Measurements from ENCODE around the gene FLVCR2. TPM values are rescaled to one million over a fixed set of nuclear protein-coding genes. Genes with fewer than 3 reads are reported as not detected.

The FLVCR2 gene
- total RNA-seq, 2 donors from 2014 or later = under 0.01 to 1.3 TPM

DNA sequence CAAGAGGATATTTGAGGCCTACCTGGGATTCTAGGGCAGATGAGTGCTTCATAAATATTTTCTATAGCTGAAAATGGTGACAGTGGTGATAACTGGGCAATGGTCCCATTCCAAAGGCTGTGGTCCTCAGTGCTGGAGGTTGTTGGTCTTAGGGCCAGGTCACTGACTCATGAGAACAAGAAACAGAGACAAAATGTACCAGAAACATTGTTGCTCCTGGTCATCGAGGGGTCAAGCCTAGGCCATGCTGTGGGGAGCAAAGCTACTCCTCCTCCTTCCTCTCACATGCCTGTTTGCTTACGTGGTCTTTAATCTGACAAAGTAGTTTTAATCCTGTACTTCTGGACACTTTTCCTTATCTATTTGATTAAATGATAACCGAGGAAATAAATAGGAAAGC is 48.4 kb downstream of the FLVCR2 start:
- H3K9me3 ChIP-seq = no peaks in the 10 kb centered on the region
- intact Hi-C loops (cut with DNase I) = no loop called here
- no peak overlapping the region for H3K27ac ChIP-seq
- no peaks in the 10 kb centered on the region for H3K36me3 ChIP-seq (replicated peaks in 1 of 2; ENCODE audit: insufficient read depth in 1 of 2, low read depth in 2 of 2)
- 55 to 62% methylated on average over 3 of the region's 3 CpGs for WGBS, 2 donors
- H3K27me3 ChIP-seq = no peaks in the 10 kb centered on the region
- TF ChIP-seq POLR2A (IDR thresholded peaks at IDR 0.05) = no peak
- TF ChIP-seq, protein P1, sequence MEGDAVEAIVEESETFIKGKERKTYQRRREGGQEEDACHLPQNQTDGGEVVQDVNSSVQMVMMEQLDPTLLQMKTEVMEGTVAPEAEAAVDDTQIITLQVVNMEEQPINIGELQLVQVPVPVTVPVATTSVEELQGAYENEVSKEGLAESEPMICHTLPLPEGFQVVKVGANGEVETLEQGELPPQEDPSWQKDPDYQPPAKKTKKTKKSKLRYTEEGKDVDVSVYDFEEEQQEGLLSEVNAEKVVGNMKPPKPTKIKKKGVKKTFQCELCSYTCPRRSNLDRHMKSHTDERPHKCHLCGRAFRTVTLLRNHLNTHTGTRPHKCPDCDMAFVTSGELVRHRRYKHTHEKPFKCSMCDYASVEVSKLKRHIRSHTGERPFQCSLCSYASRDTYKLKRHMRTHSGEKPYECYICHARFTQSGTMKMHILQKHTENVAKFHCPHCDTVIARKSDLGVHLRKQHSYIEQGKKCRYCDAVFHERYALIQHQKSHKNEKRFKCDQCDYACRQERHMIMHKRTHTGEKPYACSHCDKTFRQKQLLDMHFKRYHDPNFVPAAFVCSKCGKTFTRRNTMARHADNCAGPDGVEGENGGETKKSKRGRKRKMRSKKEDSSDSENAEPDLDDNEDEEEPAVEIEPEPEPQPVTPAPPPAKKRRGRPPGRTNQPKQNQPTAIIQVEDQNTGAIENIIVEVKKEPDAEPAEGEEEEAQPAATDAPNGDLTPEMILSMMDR (IDR thresholded peaks at IDR 0.05) = no peak
- H3K4me3 ChIP-seq = no peak overlapping the region
- DNase-seq (no peak), ATAC-seq (no peak)
- H3K4me1 ChIP-seq = no peaks in the 10 kb centered on the region

DNA sequence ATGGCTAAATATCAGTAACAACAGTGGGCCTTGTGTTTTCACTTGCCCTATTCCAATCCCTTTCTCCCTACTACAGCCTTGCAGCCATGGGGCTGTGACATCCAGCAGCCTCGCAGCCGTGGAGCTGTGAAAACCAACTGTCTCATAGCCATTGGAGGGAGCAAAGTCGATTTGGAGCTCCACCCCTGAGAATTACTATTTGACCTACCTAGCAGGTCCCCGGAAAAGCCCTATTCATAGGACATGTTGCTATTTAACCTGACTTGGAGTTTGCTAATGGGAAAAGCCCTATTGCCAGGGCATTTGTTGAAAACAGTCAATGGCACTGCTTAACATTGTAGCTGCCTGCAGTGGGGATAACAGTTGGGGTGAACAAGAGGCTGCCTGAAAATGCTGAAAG is 49.0 kb downstream of the FLVCR2 start:
- no peak overlapping the region for H3K27ac ChIP-seq
- intact Hi-C loops (cut with DNase I) = no loop called here
- no peaks in the 10 kb centered on the region for H3K4me1 ChIP-seq
- no peak for DNase-seq
- 56 to 68% methylated on average over 4 of the region's 4 CpGs for whole genome bisulfite sequencing, 2 donors
- no peaks in the 10 kb centered on the region for H3K9me3 ChIP-seq
- ATAC-seq = no peak
- no peaks in the 10 kb centered on the region for H3K36me3 ChIP-seq (replicated peaks in 1 of 2; ENCODE audit: insufficient read depth in 1 of 2, low read depth in 2 of 2)
- no peak for TF ChIP-seq POLR2A (IDR thresholded peaks at IDR 0.05)
- TF ChIP-seq, protein P1 (IDR thresholded peaks at IDR 0.05) = no peak
- no peak overlapping the region for H3K4me3 ChIP-seq
- no peaks in the 10 kb centered on the region for H3K27me3 ChIP-seq

DNA sequence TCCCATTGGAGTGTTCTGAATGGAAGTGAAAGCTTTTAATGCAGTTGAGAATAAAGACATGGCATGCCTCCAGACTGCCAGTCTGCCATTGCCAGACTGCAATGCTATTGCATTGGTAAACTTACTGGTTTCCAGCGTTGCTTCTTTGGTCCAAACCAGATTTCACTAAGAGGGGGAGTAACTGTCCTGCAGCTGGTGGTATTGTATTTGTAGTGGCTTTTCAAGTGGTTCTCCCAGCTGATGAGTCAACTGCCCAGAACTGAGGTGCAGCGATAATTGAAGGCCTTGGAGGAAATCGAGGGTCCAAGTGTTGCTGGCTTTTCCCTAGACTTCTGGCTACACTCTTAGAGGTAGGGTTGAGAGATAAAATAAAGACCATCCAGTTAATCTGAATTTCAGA is 50.4 kb downstream of the FLVCR2 start:
- TF ChIP-seq, protein P1 (IDR thresholded peaks at IDR 0.05) = no peak
- no peak for TF ChIP-seq POLR2A (IDR thresholded peaks at IDR 0.05)
- Histone ChIP-seq H3K4me3 (no peak overlapping the region), H3K9me3 (no peaks in the 10 kb centered on the region), H3K4me1 (no peaks in the 10 kb centered on the region), H3K27me3 (no peaks in the 10 kb centered on the region), H3K36me3 (replicated peaks in 1 of 2; ENCODE audit: insufficient read depth in 1 of 2, low read depth in 2 of 2) (no peaks in the 10 kb centered on the region), H3K27ac (no peak overlapping the region)
- ATAC-seq (no peak), DNase-seq (no peak)
- 73 to 74% methylated on average over 3 of the region's 3 CpGs for WGBS, 2 donors
- intact Hi-C loops (cut with DNase I) = no loop called here

DNA sequence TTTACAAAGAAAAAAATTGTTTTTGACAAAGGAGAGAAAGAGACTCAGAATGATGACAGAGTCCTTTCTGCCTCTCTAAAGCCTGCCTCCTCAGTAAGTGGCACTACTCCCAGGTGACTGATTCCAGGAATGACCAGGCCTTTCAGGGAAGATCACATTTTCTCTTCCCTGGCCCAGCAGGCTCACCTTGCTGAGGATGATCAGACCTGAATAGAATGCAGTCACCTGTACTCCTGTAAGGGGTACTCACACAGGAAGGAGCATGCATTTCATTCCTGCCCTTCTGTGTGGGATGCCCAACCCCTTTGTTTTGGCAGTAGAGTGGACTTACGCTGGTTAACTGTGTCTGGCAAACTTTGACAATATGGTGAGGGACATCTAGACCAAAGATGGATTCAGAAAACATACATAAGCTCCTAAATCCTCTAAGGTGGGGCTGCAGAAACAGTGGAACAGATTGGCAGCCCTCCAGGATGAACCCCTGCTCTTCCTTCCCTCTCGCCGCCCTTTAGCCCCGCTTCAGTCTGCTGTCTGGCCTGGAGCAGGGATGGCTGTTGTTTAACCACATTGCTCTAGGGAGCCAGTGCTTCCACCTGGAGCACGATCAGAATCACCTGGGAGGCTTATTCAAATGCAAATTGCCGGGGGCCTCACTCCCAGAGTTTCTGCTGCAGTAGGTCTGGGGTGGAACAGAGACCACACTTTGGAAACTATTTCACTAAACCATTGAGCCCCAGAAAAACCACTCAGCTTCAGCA is 52.5 kb downstream of the FLVCR2 start:
- Histone ChIP-seq H3K27me3 (no peaks in the 10 kb centered on the region), H3K27ac (no peak overlapping the region), H3K4me3 (no peak overlapping the region), H3K9me3 (no peaks in the 10 kb centered on the region), H3K36me3 (replicated peaks in 1 of 2; ENCODE audit: insufficient read depth in 1 of 2, low read depth in 2 of 2) (no peaks in the 10 kb centered on the region), H3K4me1 (no peaks in the 10 kb centered on the region)
- WGBS, 2 donors = 85 to 92% methylated on average over 6 of the region's 6 CpGs
- ATAC-seq = no peak
- no peak for TF ChIP-seq POLR2A (IDR thresholded peaks at IDR 0.05)
- TF ChIP-seq, protein P1 (IDR thresholded peaks at IDR 0.05) = no peak
- intact Hi-C loops (cut with DNase I) = no loop called here
- no peak for DNase-seq

DNA sequence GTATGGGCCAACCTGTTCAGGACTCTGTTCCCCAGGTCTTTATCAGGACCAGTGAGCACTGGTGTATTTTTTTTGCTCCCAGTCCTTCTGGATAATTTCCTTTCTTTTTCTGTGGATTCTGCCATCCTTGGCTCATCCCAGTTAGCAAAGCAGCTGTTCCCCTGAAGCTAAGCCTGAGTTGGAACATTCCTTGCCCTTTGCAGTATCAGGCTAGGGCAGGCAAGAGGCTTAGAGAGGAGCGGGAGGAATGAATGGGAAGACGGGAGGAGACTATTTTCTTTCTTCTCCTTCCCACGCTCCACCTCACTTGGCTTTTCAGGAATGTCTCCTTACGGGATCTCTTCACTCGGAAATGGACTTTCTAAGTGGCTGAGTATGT is 53.0 kb downstream of the FLVCR2 start:
- TF ChIP-seq, protein P1 (IDR thresholded peaks at IDR 0.05) = no peak
- TF ChIP-seq POLR2A (IDR thresholded peaks at IDR 0.05) = no peak
- Histone ChIP-seq H3K27ac (no peak overlapping the region), H3K36me3 (replicated peaks in 1 of 2; ENCODE audit: insufficient read depth in 1 of 2, low read depth in 2 of 2) (no peaks in the 10 kb centered on the region), H3K27me3 (no peaks in the 10 kb centered on the region), H3K4me1 (no peaks in the 10 kb centered on the region), H3K4me3 (no peak overlapping the region), H3K9me3 (no peaks in the 10 kb centered on the region)
- WGBS, 2 donors = 80 to 81% methylated on average over 5 of the region's 5 CpGs
- ATAC-seq = no peak
- intact Hi-C loops (cut with DNase I) = no loop called here
- no peak for DNase-seq

Data from body of pancreas (tissue), 4 donors.